Lung (tissue), 12 donors: ENCODE measurements around the gene MME. TPM values are rescaled to one million over a fixed set of nuclear protein-coding genes. Genes with fewer than 3 reads are reported as not detected.

ENCODE experiments used
- ATAC-seq: fragments of 200-7000 bp; cut with Tn5 transposase; one replicate; pipeline ENCODE4 v1.9.1; 2020; ENCODE audit warnings: moderate number of reproducible peaks; ENCODE audit not compliant: insufficient read depth, low FRiP score
- DNase-seq, 3 donors: peaks; one replicate each; pipeline ENCODE4 v3.0.0-alpha.2; 2013 to 2017
- H3K27ac ChIP-seq, 2 donors: one replicate each; pipeline ENCODE4 v1.5.1; 2013; ENCODE audit warnings: mild to moderate bottlenecking in 2 of 2, moderate library complexity in 2 of 2, control low read depth in 1 of 2, inconsistent platforms in 1 of 2, low read depth in 1 of 2, low read length in 1 of 2
- H3K27me3 ChIP-seq, 3 donors: one replicate each; pipeline ENCODE4 v1.5.1; 2013; ENCODE audit warnings: low read length in 2 of 3; ENCODE audit not compliant: control insufficient read depth in 3 of 3, insufficient read depth in 3 of 3
- H3K36me3 ChIP-seq, 4 donors: one replicate each; pipeline ENCODE4 v1.5.1; 2013; ENCODE audit warnings: low read length in 4 of 4, mild to moderate bottlenecking in 1 of 4, moderate library complexity in 1 of 4; ENCODE audit not compliant: control insufficient read depth in 4 of 4, insufficient read depth in 4 of 4
- H3K4me1 ChIP-seq, 5 donors: one replicate each; pipeline ENCODE4 v1.5.1; 2013; ENCODE audit warnings: low read length in 5 of 5, mild to moderate bottlenecking in 2 of 5, moderate library complexity in 1 of 5; ENCODE audit not compliant: control insufficient read depth in 5 of 5, insufficient read depth in 5 of 5
- H3K4me3 ChIP-seq: one replicate; pipeline ENCODE4 v1.5.1; 2013; ENCODE audit warnings: mild to moderate bottlenecking, control low read depth, moderate library complexity
- H3K9ac ChIP-seq, 2 donors: one replicate each; pipeline ENCODE4 v1.5.1; 2013; ENCODE audit warnings: low read length in 2 of 2, control low read depth in 1 of 2; ENCODE audit not compliant: insufficient read depth in 1 of 2
- H3K9me3 ChIP-seq, 4 donors: one replicate each; pipeline ENCODE4 v1.5.1; 2013; ENCODE audit warnings: low read length in 3 of 4, mild to moderate bottlenecking in 1 of 4, moderate library complexity in 1 of 4; ENCODE audit not compliant: control insufficient read depth in 4 of 4, insufficient read depth in 3 of 4
- WGBS, 2 donors: extraction: QIAGEN DNeasy Blood & Tissue Kit; methylation state at CpG; one replicate each; pipeline ENCODE4 v1.1.7; 2013; 5-methylcytosine and 5-hydroxymethylcytosine counted together
- polyA plus RNA-seq, 2 donors: library from polyadenylated mRNA; stranded (reverse); fragments of 200-250 nt; gene quantifications; one replicate each; pipeline ENCODE4 v1.2.1, GENCODE V29; 2013
- total RNA-seq, 2 donors: library from RNA; depleted of rRNA in 1 of 2; stranded (reverse); fragments of >200 nt in 1 of 2; gene quantifications; one replicate each; pipeline ENCODE4 v1.2.1, GENCODE V29; 2014 to 2021
- TF ChIP-seq, protein P1 (sequence below): IDR thresholded peaks from 2 replicates; pipeline ENCODE4 v1.5.1; 2012; ENCODE audit warnings: mild to moderate bottlenecking; ENCODE audit errors: control extremely low read depth, extremely low read depth
- donor health status: control.
- donor health status: control.
- donor health status: Bipolar disorder and iron deficiency.
- donor health status: healthy.
- donor health status: DM: yes; HTN: yes; CAD: no.

Gene MME
- total and polyA plus RNA-seq, 4 donors = 7.9 to 41.0 (median 9.2) TPM

DNA sequence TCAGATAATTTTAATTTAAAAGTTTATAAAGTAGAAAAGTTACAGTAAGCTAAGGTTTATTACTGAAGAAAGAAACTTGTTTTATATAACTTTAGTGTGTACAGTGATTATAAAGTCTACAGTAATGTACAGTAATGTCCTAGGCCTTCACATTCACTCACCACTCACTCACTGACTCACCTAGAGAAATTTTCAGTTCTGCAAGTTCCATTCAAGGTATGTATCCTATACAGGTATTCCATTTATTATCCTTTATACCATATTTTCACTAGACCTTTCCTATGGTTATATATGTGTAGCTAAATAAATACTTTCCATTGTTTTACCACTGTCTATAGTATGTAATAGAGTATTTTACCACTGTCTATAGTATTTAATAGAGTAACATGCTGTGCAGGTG lies 33.2 kb upstream of the MME start:
- Histone ChIP-seq H3K36me3 (no peaks in the 10 kb centered on the region), H3K27me3 (no peaks in the 10 kb centered on the region), H3K9me3 (peaks cover 0 to 4% (median 1%) of the 10 kb centered on the region in 4 donors), H3K27ac (no peak overlapping the region), H3K9ac (no peak overlapping the region), H3K4me3 (no peak overlapping the region), H3K4me1 (no peaks in the 10 kb centered on the region)
- DNase-seq (no peak), ATAC-seq (no peak)
- TF ChIP-seq, protein P1, sequence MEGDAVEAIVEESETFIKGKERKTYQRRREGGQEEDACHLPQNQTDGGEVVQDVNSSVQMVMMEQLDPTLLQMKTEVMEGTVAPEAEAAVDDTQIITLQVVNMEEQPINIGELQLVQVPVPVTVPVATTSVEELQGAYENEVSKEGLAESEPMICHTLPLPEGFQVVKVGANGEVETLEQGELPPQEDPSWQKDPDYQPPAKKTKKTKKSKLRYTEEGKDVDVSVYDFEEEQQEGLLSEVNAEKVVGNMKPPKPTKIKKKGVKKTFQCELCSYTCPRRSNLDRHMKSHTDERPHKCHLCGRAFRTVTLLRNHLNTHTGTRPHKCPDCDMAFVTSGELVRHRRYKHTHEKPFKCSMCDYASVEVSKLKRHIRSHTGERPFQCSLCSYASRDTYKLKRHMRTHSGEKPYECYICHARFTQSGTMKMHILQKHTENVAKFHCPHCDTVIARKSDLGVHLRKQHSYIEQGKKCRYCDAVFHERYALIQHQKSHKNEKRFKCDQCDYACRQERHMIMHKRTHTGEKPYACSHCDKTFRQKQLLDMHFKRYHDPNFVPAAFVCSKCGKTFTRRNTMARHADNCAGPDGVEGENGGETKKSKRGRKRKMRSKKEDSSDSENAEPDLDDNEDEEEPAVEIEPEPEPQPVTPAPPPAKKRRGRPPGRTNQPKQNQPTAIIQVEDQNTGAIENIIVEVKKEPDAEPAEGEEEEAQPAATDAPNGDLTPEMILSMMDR = no peak

DNA sequence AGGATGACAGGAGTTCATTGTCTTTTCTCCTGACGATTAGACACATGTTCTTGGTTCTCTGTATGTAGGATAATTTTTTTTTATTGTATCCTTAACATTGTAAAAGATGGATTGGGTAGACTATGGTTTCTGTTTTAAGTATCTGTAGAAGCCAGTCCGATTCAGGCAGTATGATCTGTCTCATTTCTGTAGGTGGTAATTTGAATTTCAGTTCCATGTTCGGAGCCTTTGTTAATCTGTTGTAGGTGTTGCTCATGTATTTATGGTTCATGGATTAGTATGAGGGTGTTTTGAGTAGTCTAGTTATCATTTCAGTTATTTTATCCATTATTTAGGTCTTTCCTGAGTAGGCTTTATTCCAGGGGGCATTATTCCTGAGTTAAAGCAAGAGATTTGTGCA lies 32.4 kb upstream of the MME start:
- Histone ChIP-seq H3K36me3 (no peaks in the 10 kb centered on the region), H3K9me3 (peaks cover 0 to 6% (median 4%) of the 10 kb centered on the region in 4 donors), H3K27ac (no peak overlapping the region), H3K9ac (no peak overlapping the region), H3K4me1 (no peaks in the 10 kb centered on the region), H3K4me3 (no peak overlapping the region), H3K27me3 (no peaks in the 10 kb centered on the region)
- TF ChIP-seq, protein P1 = no peak
- ATAC-seq (no peak), DNase-seq (no peak)
- WGBS, 2 donors = 77 to 84% methylated on average over 3 of the region's 3 CpGs

DNA sequence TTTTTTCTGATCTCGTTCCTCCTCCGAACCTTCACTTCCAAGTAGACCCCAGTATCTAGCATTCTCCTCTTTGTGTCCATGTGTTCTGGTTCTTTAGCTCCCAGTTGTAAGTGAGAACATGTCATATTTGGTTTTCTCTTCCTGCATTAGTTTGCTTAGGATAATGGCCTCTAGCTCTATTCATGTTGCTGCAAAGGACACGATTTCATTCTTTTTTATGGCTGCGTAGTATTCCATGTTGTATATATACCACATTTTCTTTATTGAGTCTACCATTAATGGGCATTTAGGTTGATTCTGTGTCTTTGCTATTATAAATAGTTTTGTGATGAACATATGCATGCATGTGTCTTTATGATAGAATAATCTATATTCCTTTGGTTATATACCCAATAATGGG lies 30.2 kb upstream of the MME start:
- H3K36me3 ChIP-seq = no peaks in the 10 kb centered on the region
- no peak overlapping the region for H3K27ac ChIP-seq
- peaks cover 0 to 8% (median 4%) of the 10 kb centered on the region in 4 donors for H3K9me3 ChIP-seq
- no peak overlapping the region for H3K9ac ChIP-seq
- H3K4me3 ChIP-seq = no peak overlapping the region
- ATAC-seq (no peak), DNase-seq (no peak)
- no peaks in the 10 kb centered on the region for H3K4me1 ChIP-seq
- WGBS, 2 donors = 95 to 97% methylated on average over 4 of the region's 4 CpGs
- TF ChIP-seq, protein P1 = no peak
- no peaks in the 10 kb centered on the region for H3K27me3 ChIP-seq

DNA sequence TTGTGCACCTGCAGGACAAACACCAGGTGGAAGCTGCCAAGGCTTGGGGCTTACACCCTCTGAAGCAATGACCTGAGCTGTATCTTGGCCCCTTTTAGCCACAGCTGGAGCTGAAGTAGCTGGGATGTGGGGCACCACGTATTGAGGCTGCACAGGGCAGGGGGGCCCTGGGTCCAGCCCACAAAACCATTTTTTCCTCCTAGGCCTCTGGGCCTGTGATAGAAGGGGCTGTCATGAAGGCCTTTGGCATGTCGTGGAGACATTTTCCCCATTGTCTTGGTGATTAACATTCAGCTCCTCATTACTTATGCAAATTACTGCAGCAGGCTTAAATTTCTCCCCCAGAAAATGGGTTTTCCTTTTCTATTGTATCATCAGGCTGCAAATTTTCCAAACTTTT lies 27.6 kb upstream of the MME start:
- Histone ChIP-seq H3K36me3 (no peaks in the 10 kb centered on the region), H3K9ac (no peak overlapping the region), H3K27me3 (no peaks in the 10 kb centered on the region), H3K9me3 (peaks cover 0 to 8% (median 4%) of the 10 kb centered on the region in 4 donors), H3K4me3 (no peak overlapping the region), H3K27ac (no peak overlapping the region), H3K4me1 (no peaks in the 10 kb centered on the region)
- no peak for DNase-seq
- 80 to 93% methylated on average over 2 of the region's 2 CpGs for WGBS, 2 donors
- TF ChIP-seq, protein P1 = no peak
- no peak for ATAC-seq
